T-helper 1 cell (primary cell): ENCODE measurements around the gene TUBD1.
"Not testable (repeated sequence)": the region's sequence is repeated elsewhere in the genome, so short reads cannot be mapped to it uniquely, and the experiment has no call there.

Experiments used
- DNase-seq, 5 donors: peaks; one replicate each; pipeline ENCODE4 v3.0.0-alpha.2; 2012 to 2020

The TUBD1 gene

DNA sequence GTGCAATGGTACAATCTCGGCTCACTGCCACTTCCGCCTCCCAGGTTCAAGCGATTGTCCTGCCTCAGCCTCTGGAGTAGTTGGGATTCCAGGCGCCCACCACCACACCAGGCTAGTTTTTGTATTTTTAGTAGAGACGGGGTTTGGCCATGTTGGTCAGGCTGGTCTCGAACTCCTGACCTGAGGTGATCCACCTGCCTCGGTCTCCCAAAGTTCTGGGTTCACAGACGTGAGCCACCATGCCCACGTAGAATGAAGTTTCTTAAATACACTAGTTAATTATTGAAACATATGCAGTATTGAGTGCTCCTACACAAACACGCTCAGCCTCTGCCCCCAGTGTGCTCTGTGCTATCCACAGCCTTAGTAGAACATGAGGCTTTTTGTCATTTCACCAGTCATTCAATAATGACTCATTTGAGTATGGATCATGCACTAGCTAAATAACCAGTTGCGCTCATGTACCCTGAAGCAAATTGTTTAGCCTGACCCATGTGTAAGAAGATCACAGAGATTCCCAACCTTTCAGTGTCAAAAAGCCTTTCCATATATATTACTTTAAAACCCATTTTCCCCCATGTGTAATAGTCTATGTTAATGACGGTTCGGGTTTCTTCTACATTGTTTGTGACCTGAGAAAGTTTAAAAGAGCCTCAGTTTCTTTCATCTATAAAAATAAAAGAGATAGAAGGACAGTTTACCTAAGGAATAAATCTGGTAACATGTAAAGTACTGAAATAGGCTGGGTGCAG, 49.7 kb downstream of the TUBD1 start:
- DNase-seq = peak in 1 of 5 donors; percentile 91

DNA sequence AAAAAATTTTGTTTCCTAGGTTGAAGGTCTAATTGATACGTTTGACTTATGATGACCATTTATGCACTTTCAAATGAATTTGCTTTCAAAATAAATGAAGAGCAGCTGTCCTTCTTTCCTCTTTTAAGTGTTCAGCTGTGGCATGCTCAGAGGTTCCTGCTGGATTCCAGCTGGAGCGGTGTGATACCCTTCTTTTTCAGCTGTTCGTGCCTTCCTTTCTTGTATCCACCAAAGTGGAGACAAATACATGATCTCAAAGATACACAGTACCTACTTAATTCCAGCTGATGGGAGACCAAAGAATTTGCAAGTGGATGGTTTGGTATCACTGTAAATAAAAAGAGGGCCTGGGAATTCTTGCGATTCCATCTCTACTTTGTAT, 50.9 kb downstream of the TUBD1 start:
- DNase-seq = not testable (repeated sequence)

DNA sequence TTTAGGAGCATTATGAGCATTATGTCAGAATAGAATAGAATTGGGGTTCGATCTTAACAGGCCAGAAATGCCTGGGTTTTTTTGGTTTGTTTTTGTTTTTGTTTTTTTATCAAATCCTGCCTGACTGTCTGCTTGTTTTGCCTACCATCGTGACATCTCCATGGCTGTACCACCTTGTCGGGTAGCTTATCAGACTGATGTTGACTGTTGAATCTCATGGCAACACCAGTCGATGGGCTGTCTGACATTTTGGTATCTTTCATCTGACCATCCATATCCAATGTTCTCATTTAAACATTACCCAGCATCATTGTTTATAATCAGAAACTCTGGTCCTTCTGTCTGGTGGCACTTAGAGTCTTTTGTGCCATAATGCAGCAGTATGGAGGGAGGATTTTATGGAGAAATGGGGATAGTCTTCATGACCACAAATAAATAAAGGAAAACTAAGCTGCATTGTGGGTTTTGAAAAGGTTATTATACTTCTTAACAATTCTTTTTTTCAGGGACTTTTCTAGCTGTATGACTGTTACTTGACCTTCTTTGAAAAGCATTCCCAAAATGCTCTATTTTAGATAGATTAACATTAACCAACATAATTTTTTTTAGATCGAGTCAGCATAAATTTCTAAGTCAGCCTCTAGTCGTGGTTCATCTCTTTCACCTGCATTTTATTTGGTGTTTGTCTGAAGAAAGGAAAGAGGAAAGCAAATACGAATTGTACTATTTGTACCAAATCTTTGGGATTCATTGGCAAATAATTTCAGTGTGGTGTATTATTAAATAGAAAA, 51.5 kb downstream of the TUBD1 start:
- peak in 1 of 5 donors; percentile 78 for DNase-seq

DNA sequence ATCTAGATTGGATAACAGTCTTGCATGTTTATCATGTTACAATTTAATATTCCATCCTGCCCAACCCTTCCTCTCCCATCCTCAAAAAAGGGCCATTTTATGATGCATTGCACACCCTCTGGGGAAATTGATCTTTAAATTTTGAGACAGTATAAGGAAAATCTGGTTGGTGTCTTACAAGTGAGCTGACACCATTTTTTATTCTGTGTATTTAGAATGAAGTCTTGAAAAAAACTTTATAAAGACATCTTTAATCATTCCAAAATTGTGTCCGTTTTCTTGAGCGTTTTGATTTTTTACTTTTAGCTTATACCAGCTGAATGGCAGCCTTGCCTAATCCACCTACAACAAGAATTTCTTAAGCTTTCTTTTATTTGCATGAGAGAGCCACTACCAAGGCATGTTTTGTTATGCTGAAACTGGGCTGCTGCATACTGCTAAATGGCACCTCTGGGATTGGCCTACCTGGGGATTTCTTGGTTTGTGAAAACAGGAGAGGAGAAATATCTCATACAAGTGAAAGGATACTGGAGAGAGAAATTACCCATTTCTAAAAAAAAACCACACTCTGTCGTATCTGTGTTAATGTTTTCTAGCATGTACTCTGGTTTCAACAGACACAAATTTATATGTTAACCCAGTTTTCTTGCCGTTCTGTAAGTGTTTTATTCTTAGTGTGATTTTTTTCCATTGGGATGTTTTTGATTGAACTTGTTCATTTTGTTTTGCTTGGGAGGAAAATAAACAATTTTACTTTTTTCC, 52.2 kb downstream of the TUBD1 start:
- DNase-seq = peak in 1 of 5 donors; percentile 70

DNA sequence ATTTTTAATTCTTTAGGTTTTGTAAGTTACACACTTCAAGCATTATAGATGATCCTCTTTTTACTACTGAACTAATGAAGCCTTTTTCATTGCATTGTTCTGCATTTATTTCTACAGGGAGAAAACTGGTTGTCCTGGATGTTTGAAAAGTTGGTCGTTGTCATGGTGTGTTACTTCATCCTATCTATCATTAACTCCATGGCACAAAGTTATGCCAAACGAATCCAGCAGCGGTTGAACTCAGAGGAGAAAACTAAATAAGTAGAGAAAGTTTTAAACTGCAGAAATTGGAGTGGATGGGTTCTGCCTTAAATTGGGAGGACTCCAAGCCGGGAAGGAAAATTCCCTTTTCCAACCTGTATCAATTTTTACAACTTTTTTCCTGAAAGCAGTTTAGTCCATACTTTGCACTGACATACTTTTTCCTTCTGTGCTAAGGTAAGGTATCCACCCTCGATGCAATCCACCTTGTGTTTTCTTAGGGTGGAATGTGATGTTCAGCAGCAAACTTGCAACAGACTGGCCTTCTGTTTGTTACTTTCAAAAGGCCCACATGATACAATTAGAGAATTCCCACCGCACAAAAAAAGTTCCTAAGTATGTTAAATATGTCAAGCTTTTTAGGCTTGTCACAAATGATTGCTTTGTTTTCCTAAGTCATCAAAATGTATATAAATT, 53.0 kb downstream of the TUBD1 start:
- peak in 1 of 5 donors; percentile 66 for DNase-seq

DNA sequence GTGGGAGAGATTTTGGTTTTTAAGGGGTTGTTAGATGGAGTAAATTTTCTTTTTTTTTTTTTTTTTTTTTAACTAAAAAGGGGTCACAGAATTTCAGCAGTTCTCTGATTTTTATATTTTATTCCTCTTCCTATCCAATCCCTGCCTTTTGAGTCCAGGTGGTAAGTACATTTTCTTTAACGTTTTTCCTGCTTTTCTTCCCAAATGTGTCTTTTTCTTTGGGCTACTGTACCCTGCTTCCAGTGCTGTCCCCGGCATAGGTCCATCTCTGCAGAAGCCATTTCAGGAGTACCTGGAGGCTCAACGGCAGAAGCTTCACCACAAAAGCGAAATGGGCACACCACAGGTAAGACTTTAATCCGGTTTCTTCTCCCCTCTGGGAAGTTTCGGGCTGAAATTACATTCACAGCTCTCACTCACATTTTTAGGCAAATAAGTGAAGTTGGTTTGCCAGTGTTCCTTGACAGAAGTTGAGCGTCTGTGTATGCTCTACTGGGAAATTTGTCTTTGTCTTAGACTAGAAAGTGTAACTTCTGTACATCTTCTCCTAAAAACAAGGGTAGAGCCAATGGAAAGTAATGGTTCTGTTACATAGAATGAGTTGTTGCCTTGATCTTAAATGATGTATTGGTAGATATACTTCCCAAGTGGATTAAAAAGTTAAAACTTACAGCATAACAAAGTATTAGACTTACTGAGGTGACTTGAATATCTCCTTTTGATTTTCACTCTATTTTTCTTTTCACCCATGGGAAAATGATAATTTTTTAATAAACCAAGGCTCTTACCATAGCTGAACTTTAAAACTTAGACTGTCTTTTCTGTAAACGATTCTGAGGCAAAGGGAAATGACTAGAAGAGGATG, 54.5 kb downstream of the TUBD1 start:
- DNase-seq = peak in 1 of 5 donors; percentile 79

DNA sequence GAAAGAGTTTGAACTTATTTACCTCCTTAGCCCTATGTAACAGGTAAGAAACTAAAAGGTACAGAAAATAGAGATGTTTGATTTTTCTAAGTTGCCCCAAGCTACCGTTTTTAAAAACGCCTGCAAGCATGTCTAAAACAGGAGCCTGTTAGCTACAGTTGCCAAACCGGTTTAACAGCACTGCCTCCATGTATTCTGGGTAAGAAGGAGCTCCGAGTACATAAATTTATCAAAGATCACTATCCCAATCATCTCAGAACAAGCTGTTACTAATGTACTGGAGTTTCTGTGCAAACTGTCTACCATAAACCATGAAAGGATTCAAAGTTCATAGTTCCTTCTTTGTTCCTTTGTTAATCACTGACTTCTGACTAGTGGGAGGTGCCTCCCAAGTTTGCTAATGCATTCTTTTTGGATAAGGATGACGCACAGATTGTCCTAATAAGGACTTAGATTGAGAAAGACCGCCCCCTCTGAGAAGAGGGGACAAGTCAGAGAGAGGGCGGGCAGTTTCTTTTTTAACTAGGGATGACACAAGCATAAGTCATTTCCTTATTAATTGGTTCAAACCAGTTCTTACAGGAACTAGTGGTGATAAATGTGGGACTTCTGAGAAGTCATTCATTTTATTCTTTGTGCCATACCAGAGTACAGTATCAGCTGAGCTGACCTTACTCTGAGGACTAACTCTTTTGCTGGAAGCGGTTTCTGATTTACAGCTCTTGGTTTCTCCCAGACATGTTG, 55.3 kb downstream of the TUBD1 start:
- peak; percentile 36 to 99 (median 69) for DNase-seq

DNA sequence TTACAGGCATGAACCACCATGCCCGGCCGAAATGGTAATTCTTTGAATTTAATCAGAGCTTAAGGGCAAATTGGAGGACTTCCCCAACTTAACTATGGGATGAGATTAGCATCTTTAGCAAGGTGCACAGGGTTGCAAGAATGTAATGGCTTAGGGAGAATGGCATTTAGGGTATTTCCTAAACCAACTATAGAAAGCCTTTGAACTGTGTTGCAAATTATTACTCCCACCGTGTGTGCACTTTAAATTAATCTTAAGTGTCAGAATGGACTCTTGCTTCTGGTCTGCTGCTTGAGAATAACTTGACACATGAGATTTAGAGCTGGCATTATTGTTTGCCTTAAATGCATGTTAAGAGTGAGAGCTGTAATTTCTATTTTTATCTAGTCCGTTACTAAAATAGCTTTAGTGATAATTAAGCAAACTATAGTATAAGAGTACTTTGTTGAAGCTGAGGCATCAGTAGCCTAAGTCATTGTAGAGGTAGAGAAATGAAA, 59.8 kb downstream of the TUBD1 start:
- peak in 1 of 5 donors; percentile 48 for DNase-seq

DNA sequence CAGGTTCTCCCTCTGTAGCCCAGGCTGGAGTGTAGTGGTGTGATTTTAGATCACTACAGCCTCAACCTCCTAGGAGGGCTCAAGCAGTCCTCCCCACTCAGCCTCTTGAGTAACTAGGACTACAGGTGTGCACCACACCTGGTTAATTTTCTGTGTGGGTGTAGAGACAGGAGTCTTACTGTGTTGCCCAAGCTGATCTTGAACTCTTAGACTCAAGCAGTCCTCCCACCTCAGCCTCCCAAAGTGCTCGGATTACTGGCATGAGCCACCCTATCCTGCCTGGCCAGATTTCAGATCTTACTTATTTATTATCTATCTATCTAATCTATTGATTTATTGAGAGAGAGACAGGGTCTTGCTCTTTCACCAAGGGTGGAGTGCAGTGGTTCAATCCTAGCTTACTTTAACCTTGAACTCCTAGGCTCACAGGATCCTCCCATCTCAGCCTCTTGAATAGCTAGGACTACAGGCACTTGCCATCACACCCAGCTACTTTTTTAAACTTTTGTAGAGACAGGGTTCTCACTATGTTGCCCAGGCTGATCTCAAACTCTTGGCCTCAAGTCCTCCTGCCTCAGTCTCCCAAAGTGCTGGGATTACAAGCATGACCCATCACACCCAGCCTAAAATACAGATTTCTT, 61.8 kb downstream of the TUBD1 start:
- DNase-seq = peak in 1 of 5 donors; percentile 69

DNA sequence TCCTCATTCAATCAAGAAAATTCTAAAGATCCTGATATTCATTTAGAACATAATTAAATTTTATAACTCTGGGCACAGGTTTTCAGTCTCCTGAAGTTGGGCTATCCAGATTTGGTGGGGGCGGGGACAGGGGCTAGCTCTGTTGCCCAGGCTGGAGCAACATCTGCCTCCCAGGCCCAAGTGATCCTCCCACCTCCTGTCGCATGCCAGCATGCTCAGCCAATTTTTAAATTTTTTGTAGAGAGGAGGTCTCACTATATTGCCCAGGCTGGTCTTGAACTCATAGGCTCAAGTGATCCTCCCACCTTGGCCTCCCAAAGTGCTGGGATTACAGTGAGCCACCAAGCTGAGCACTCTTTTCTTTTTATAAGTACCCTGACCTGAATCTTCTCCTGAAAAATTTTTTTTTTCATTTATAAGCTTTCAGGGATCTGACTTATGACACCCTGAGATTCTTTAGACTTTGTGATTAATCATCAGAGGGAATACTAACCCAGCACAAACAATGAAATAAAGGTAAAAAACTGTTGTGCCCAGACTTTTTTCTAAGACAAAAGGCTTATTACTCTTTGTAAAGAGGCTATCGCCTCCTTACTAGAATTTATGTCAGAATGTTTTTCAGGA, 62.6 kb downstream of the TUBD1 start:
- peak in 1 of 5 donors; percentile 80 for DNase-seq

DNA sequence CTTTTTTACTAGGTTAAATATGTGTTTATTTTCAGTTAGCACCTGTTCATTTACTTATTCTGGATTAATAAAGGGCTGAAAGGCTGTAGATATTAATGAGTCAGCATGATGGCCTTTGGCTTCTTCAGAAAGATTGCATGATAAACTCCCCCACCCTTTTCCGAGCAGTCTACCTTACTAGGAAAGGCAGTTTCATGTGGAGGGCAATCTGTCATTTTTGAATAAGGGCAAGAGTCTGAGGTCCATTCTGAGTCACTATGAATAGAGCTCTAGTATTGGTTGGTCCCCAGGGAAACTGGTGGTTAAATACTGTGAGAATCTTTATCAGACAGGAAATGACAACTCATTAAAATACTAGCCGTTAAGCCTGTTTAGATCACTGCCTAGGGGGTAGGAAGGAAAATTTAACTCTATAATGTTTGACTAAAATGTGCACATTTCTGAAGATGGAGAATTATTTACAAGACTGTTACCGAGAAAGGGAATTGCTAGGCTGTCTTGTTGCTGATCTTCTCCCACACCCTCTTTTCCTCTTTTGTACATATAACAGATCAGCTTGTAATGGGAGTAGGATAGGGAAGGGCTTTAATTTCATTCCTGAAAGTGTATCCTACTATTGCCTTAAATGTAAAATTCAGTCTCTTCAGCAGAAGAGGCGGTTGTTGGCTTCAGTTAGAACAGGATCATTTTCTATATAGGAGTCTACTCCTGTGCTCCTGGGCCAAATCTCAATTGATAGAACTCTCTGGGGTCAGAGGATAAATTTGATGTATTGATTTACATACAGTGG, 63.3 kb downstream of the TUBD1 start:
- DNase-seq = peak in 2 of 5 donors; percentile 19 to 97

DNA sequence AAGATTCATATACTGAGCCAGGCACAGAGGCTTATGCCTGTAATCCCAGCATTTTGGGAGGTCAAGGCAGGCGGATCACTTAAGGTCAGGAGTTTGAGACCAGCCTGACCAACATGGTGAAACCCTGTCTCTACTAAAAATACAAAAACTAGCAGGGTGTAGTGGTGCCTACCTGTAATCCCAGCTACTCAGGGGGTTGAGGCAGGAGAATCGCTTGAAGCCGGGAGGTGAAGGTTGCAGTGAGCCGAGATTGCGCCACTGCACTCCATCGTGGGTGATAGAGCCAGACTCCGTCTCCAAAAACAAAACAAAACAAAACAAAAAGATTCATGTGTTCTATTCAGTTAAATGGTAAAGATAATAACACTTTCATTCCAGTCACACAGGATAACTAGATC, 63.9 kb downstream of the TUBD1 start:
- not testable (repeated sequence) for DNase-seq

DNA sequence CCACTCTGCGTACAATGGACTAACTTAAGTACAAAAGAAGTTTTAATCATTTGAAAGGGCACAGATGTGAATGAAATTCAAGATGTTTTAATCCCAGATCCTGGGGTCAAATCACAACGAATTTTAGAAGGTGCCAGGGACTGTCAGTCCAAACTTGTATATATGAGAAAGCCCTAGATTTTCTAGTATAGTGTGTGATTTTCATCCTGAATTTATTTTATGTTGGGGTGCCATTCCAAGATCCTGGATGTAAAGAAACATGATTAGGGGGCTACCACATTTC, 64.3 kb downstream of the TUBD1 start:
- DNase-seq = peak in 1 of 5 donors; percentile 35

DNA sequence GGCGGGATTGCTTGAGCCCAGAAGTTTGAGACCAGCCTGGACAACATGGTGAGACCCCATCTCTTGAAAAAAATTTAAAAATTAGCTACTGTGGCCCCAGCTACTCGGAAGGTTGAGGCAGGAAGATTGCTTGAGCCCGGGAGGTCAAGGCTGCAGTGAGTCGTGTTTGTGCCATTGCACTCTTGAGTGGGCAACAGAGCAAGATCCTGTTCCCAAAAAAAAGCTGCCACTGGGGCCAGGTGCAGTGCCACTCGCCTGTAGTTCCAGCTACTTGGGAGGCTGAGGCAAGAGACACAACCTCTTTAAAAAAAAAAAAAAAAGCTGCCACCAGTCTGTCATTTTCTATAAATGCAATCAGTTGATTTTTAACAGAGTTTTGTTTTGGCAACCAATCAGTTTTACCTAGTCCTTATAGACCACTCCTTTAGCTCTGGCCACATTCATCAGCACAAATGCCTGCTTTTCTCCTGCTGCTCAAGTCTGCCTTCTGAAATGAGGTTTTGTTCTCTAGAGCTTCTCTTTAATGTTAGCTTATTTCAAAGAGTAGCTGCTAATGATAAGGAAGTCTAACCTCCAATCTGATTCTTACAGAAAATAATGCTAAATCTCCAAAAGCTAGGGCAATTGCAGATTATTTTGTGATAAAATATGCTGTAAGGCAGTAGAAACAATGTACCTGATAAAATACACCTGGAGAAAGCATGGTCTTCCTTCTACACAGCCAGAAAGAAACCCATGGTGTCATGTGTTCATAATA, 64.8 kb downstream of the TUBD1 start:
- DNase-seq = peak in 1 of 5 donors; percentile 76

DNA sequence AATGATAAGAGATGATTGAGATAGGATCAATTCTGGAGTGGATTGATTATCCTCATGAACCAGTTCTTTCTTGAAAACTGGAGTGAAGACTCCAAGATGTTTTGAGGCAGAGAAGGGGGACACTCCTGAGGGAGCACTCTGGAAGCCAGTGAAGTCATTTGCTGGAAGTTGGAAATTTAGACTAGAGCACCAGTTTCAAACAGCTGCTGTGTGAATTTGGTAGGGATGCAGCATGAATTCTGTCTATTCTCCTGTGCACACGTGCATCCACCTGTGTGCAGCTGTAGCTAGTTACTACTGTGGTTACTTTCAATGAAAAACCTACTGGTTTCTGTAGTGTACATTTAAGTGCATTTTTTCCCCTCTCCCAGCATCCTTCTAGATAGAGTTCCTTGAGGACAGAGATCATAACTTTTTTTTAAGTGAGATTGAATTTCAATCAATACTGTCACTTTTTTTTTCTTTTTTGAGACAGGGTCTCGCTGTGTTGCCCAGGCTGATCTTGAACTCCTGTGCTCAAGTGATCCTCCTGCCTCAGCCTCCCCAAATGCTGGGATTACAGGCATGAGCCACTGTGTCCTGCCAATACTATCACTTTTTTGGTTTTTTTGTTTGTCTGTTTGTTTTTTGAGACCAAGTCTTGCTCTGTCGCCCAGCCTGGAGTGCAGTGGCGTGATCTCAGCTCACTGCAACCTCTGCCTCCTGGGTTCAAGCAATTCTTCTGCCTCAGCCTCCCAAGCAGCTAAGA, 65.9 kb downstream of the TUBD1 start:
- peak in 1 of 5 donors; percentile 47 for DNase-seq

DNA sequence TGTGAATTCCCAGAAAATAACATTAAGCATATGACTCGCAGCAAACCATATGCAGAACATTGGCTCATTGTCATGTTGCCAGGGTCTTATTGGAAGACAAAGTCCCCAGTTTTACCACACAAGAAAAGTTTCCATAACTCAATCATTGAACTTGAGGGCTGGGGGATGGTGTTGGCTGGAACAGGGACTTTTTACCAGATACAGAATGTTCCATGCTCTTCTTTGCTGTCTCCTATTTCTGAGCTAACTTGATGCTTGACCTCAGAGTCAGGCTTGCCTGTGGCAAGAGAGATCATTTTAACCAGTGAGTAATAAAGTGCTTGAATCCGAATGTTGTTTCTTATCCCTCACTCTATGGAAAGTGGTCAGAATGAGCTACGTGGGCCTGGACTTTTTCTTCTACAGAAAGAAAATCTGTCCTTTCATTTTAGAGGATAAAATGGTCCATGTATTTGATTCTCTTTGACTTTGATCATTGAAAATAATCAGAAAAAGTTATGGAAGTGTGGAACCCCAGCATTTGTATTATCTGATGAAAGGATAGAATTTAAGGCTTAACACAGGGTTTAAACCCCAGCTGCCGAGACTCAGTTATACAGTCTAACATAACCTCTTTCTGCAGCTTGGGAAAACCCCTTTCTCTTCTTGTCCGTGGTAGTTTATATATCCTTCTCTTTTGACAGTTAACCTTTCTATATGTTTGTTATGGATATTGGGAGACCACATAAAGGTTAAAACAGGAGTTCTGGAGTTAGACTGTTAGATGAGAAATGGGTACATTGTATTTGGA, 67.0 kb downstream of the TUBD1 start:
- DNase-seq = peak in 1 of 5 donors; percentile 57

DNA sequence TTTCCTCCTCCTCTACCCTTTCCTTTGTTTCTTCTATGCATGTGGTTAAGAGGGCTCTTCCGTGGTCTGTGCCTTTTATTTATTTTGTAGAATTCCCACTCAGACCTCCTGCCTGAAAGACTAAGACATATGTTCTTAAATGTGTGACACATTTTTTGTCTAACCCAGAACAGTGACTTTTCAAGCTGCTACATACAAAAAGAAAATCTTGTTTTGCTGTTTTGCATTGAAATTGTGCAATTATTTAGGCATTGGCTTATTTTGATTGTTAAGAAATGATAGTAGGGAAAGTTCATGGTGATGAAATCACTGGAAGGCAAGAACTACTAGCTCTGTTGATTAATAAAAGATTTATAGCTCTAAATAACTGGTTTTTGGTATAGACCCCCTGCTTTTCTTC, 76.8 kb downstream of the TUBD1 start:
- no peak for DNase-seq
